Lower leg skin (tissue), 4 donors: ENCODE data around the gene CCDC187. TPM values are rescaled to one million over a fixed set of nuclear protein-coding genes. Genes with fewer than 3 reads are reported as not detected.
"Not testable (repeated sequence)": the region's sequence is repeated elsewhere in the genome, so short reads cannot be mapped to it uniquely, and the experiment has no call there.

Source experiments
- DNase-seq, 2 donors: peaks; one replicate each; pipeline ENCODE4 v3.0.0-alpha.2; 2019; ENCODE audit warnings: low spot score in 2 of 2
- H3K4me3 ChIP-seq: fragments of 200-600 bp; sonication (generic); 2 replicates; pipeline ENCODE4 v1.5.1; 2017; ENCODE audit warnings: mild to moderate bottlenecking, low read depth; ENCODE audit not compliant: poor library complexity, severe bottlenecking
- CTCF ChIP-seq, 3 donors: fragments of 450-650 bp; IDR thresholded peaks; one replicate each; pipeline ENCODE4 v1.5.1; 2016; ENCODE audit warnings: antibody characterized with exemption in 3 of 3, mild to moderate bottlenecking in 3 of 3, moderate library complexity in 2 of 3
- POLR2A ChIP-seq, 2 donors: fragments of 450-650 bp; IDR thresholded peaks; one replicate each; pipeline ENCODE4 v1.6.1; 2016 to 2017; ENCODE audit warnings: antibody characterized with exemption in 2 of 2, mild to moderate bottlenecking in 1 of 2, moderate library complexity in 1 of 2
- WGBS, 2 donors: methylation state at CpG; one replicate each; pipeline ENCODE4 v1.1.5; 2018; 5-methylcytosine and 5-hydroxymethylcytosine counted together
- intact Hi-C: fragments of 100-400 bp; cut with DNase I; formaldehyde crosslinking; loops from one replicate; pipeline ENCODE4 v1.15.0; 2023; ENCODE audit warnings: low total_unique reads
- total RNA-seq, 4 donors: library from RNA; depleted of rRNA; stranded (reverse); fragments of >200 nt; gene quantifications; one replicate each; pipeline ENCODE4 v1.1.0, GENCODE V29; 2016

Gene CCDC187
- total RNA-seq, 4 donors from 2014 or later: 1.1 TPM; not detected in 3

DNA sequence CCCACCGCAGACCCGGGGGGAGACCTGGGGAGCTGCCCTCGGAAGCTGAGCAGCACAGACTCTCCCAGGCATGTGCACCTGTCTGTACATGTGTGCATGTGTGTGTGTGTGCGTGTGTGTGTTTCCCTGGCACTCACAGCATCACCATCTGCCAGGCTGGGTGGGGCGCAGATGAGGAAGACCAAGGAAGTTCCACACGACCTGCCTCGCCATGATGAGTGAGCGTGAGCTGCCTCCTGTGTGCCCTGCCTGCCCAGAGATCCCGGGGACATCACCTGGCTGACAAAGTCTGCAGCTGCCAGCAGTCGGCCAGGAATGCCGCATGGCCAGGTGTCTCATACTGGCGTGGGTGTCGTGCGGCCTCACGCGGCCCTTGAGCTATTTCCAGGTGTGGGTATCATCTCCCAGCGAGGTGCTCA is 19.5 kb upstream of the CCDC187 start:
- intact Hi-C loops: no loop called here
- no peak overlapping the region for H3K4me3 ChIP-seq
- TF ChIP-seq POLR2A (IDR thresholded peaks at IDR 0.05) (no peak), CTCF (IDR thresholded peaks at IDR 0.05) (no peak)
- 40 to 48% methylated on average over 9 of the region's 17 CpGs for WGBS, 2 donors
- DNase-seq: no peak

GRCh38 chr9:136322756-136323330 is 18.9 kb upstream of the CCDC187 start:
- intact Hi-C loops: no loop called here
- 56 to 68% methylated on average over 23 of the region's 23 CpGs for WGBS, 2 donors
- no peak for TF ChIP-seq CTCF (IDR thresholded peaks at IDR 0.05)
- no peak for TF ChIP-seq POLR2A (IDR thresholded peaks at IDR 0.05)
- no peak for DNase-seq
- H3K4me3 ChIP-seq: no peak overlapping the region

DNA sequence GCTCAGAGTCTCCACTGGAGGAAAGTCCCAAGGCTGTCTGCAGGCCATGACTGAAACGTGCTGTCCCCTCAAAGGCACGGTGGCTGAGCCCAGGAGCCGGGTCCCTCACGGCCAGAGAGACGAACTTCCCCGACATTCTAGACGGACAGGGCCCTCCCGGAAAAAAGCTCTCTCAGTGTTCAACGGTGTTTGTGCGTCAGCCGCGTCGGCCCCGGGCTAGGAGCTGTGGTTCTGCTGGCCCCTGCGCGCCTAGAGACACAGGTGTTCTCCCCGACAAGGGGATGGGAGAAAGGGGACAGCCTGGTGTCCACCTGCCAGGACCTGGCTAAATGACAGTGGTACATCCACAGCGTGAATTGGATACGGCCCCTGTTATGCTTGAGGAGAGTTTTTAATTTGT is 17.7 kb upstream of the CCDC187 start:
- 86 to 87% methylated on average over 17 to 19 of the region's 19 CpGs for WGBS, 2 donors
- intact Hi-C loops: no loop called here
- TF ChIP-seq POLR2A (IDR thresholded peaks at IDR 0.05): no peak
- no peak for TF ChIP-seq CTCF (IDR thresholded peaks at IDR 0.05)
- DNase-seq: no peak
- no peak overlapping the region for H3K4me3 ChIP-seq

- DNase-seq, H3K4me3 ChIP-seq, intact Hi-C loops: not testable (repeated sequence)
Measured at GRCh38 chr9:136320972-136321371, 17.1 kb upstream of the CCDC187 start.

DNA sequence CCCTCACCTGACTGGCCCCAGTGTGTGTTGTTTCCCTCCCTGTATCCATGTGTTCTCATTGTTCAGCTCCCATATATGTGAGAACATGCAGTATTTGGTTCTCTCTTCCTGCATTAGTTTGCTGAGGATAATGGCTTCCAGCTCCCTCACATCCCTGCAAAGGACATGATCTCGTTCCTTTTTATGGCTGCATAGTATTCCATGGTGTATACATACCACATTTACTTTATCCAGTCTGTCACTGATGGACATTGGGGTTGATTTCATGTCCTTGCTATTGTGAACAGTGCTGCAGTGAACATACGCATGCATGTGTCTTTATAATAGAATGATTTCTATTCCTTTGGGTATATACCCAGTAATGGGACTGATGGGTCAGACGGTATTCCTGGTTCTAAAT is 16.1 kb upstream of the CCDC187 start:
- DNase-seq, intact Hi-C loops, H3K4me3 ChIP-seq: not testable (repeated sequence)
- WGBS, 2 donors: 92 to 95% methylated on average over 3 of the region's 3 CpGs

DNA sequence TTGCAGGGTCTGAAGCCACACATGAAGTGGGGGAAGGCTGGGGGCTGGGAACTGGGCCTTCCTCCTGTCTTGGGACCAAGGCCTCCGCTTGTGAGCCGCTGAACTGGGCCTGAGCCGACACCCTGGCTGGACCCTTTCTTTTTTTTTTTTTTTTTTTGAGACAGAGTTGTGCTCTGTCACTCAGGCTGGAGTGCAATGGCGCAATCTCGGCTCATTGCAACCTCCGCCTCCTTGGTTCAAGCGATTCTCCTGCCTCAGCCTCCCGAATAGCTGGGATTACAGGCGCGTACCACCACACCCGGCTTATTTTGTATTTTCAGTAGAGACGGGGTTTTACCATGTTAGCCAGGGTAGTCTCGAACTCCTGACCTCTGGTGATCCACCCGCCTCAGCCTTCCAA is 15.3 kb upstream of the CCDC187 start:
- H3K4me3 ChIP-seq, DNase-seq, intact Hi-C loops: not testable (repeated sequence)
- 93 to 97% methylated on average over 14 of the region's 14 CpGs for WGBS, 2 donors

DNA sequence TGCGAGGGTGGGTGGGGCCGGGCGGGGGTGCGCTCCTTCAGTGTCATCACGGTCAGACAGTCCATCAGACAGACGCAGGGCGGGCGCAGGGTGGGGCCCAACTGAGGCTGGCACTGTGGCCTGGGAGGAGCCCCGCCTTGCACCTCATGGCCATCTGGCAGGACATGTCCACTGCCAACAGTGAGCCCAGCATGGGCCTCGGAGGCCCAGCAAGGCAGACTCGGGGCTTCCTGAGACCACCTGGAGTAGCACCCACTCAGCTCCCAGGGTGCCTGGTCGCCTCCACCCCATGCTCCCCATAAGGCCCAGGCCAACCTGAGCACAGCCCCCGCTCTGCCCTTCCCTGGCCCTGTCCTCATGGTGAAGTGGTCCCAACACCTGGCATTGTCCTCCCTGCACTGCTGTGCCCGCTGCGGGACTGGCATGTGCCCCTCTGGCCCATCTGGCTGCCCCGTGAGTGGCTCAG is 14.9 kb upstream of the CCDC187 start:
- WGBS, 2 donors: 84 to 100% methylated on average over 5 to 9 of the region's 16 CpGs
- DNase-seq: no peak
- TF ChIP-seq POLR2A (IDR thresholded peaks at IDR 0.05) (no peak), CTCF (IDR thresholded peaks at IDR 0.05) (no peak)
- intact Hi-C loops: no loop called here
- H3K4me3 ChIP-seq: no peak overlapping the region
